Measurements from ENCODE around the gene ZC3H7A.

DNA sequence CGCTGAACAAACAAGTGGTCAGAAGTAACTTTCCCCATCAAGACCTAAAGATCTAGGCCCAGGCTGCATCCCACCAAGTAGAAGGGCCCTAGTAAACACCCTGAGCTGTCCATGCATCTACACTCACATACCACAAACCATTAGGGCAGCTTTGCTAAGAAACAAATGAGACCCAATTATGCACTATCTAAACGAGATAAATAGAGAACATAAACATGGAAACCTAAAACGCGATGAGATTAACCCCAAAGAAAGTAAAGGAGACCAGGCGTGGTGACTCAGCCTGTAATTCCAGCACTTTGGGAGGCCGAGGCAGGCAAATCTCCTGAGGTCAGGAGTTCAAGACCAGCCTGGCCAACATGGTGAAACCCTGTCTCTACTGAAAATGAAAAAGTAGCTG lies 60.2 kb downstream of the ZC3H7A start:
- TF ChIP-seq CTCF (IDR thresholded peaks at IDR 0.05; ENCODE audit: low read length) (no peak), EZH2 (optimal IDR thresholded peaks at IDR 0.05; ENCODE audit: low read depth, low read length) (no peak), EZH2phosphoT487 (IDR thresholded peaks at IDR 0.05; ENCODE audit: low read length) (no peak)
